Measurements from ENCODE around the gene HHATL. TPM values are rescaled to one million over a fixed set of nuclear protein-coding genes. Genes with fewer than 3 reads are reported as not detected.

The HHATL gene
- total and polyA plus RNA-seq, 5 donors from 2014 or later: not detected

- DNase-seq (no peak), ATAC-seq (ENCODE audit: low read depth in 2 of 2) (no peak)
- H3K9me3 ChIP-seq (ENCODE audit: control insufficient read depth in 2 of 2, low read length in 2 of 2): no peaks in the 10 kb centered on the region
- Mint-ChIP-seq H3K36me3 (no peaks in the 10 kb centered on the region), H3K27me3 (no peaks in the 10 kb centered on the region), H3K27ac (no peak overlapping the region), H3K9me3 (no peaks in the 10 kb centered on the region), H3K4me1 (peaks cover 0 to 3% (median 0%) of the 10 kb centered on the region in 4 donors), H3K4me3 (no peak overlapping the region)
- H3K4me3 ChIP-seq (ENCODE audit: low read depth, low read length): no peak overlapping the region
- no peak overlapping the region for H3K27ac ChIP-seq (ENCODE audit: insufficient read depth, low read length, poor library complexity, severe bottlenecking)
- H3K36me3 ChIP-seq (ENCODE audit: control insufficient read depth, insufficient read depth, low read length): no peaks in the 10 kb centered on the region
- no peaks in the 10 kb centered on the region for H3K4me1 ChIP-seq (ENCODE audit: control insufficient read depth, insufficient read depth, low read length, poor library complexity, severe bottlenecking)
- no peaks in the 10 kb centered on the region for H3K27me3 ChIP-seq (ENCODE audit: control insufficient read depth, insufficient read depth, low read length)
Observed at GRCh38 chr3:42708611-42709151, 6.1 kb upstream of the HHATL start.

- DNase-seq: no peak
- no peak overlapping the region for H3K27ac Mint-ChIP-seq
- no peaks in the 10 kb centered on the region for H3K27me3 ChIP-seq (ENCODE audit: control insufficient read depth, insufficient read depth, low read length)
- H3K4me1 Mint-ChIP-seq: peaks cover 0 to 3% (median 0%) of the 10 kb centered on the region in 4 donors
- H3K4me3 Mint-ChIP-seq: no peak overlapping the region
- no peak overlapping the region for H3K27ac ChIP-seq (ENCODE audit: insufficient read depth, low read length, poor library complexity, severe bottlenecking)
- H3K27me3 Mint-ChIP-seq: peaks cover 4% of the 10 kb centered on the region
- ATAC-seq (ENCODE audit: low read depth in 2 of 2): no peak
- no peaks in the 10 kb centered on the region for H3K9me3 ChIP-seq (ENCODE audit: control insufficient read depth in 2 of 2, low read length in 2 of 2)
- no peaks in the 10 kb centered on the region for H3K9me3 Mint-ChIP-seq
- H3K36me3 ChIP-seq (ENCODE audit: control insufficient read depth, insufficient read depth, low read length): no peaks in the 10 kb centered on the region
- no peaks in the 10 kb centered on the region for H3K4me1 ChIP-seq (ENCODE audit: control insufficient read depth, insufficient read depth, low read length, poor library complexity, severe bottlenecking)
- H3K4me3 ChIP-seq (ENCODE audit: low read depth, low read length): no peak overlapping the region
- no peaks in the 10 kb centered on the region for H3K36me3 Mint-ChIP-seq
Observed at GRCh38 chr3:42707620-42708355, 5.2 kb upstream of the HHATL start.

GRCh38 chr3:42706721-42707619 lies 4.4 kb upstream of the HHATL start:
- H3K4me3 Mint-ChIP-seq: no peak overlapping the region
- H3K27ac Mint-ChIP-seq: no peak overlapping the region
- Histone ChIP-seq H3K4me1 (ENCODE audit: control insufficient read depth, insufficient read depth, low read length, poor library complexity, severe bottlenecking) (no peaks in the 10 kb centered on the region), H3K27me3 (ENCODE audit: control insufficient read depth, insufficient read depth, low read length) (no peaks in the 10 kb centered on the region), H3K4me3 (ENCODE audit: low read depth, low read length) (no peak overlapping the region), H3K9me3 (ENCODE audit: control insufficient read depth in 2 of 2, low read length in 2 of 2) (no peaks in the 10 kb centered on the region), H3K36me3 (ENCODE audit: control insufficient read depth, insufficient read depth, low read length) (no peaks in the 10 kb centered on the region), H3K27ac (ENCODE audit: insufficient read depth, low read length, poor library complexity, severe bottlenecking) (no peak overlapping the region)
- no peak for ATAC-seq (ENCODE audit: low read depth in 2 of 2)
- no peaks in the 10 kb centered on the region for H3K9me3 Mint-ChIP-seq
- no peak for DNase-seq
- no peaks in the 10 kb centered on the region for H3K36me3 Mint-ChIP-seq
- H3K27me3 Mint-ChIP-seq: peaks cover 4% of the 10 kb centered on the region
- H3K4me1 Mint-ChIP-seq: peaks cover 0 to 3% (median 0%) of the 10 kb centered on the region in 4 donors

- Histone ChIP-seq H3K27ac (ENCODE audit: insufficient read depth, low read length, poor library complexity, severe bottlenecking) (no peak overlapping the region), H3K4me1 (ENCODE audit: control insufficient read depth, insufficient read depth, low read length, poor library complexity, severe bottlenecking) (no peaks in the 10 kb centered on the region), H3K27me3 (ENCODE audit: control insufficient read depth, insufficient read depth, low read length) (no peaks in the 10 kb centered on the region), H3K36me3 (ENCODE audit: control insufficient read depth, insufficient read depth, low read length) (no peaks in the 10 kb centered on the region), H3K4me3 (ENCODE audit: low read depth, low read length) (no peak overlapping the region), H3K9me3 (ENCODE audit: control insufficient read depth in 2 of 2, low read length in 2 of 2) (no peaks in the 10 kb centered on the region)
- H3K4me1 Mint-ChIP-seq: peaks cover 0 to 7% (median 0%) of the 10 kb centered on the region in 4 donors
- no peak overlapping the region for H3K4me3 Mint-ChIP-seq
- no peaks in the 10 kb centered on the region for H3K36me3 Mint-ChIP-seq
- peaks cover 0 to under 1% (median 0%) of the 10 kb centered on the region in 7 donors for H3K9me3 Mint-ChIP-seq
- ATAC-seq (ENCODE audit: low read depth in 2 of 2) (no peak), DNase-seq (no peak)
- no peak overlapping the region for H3K27ac Mint-ChIP-seq
- H3K27me3 Mint-ChIP-seq: peaks cover 4% of the 10 kb centered on the region
Observed at GRCh38 chr3:42705962-42706585, 3.5 kb upstream of the HHATL start.

- no peaks in the 10 kb centered on the region for H3K9me3 ChIP-seq (ENCODE audit: control insufficient read depth in 2 of 2, low read length in 2 of 2)
- no peak for ATAC-seq (ENCODE audit: low read depth in 2 of 2)
- H3K36me3 ChIP-seq (ENCODE audit: control insufficient read depth, insufficient read depth, low read length): no peaks in the 10 kb centered on the region
- no peaks in the 10 kb centered on the region for H3K27me3 ChIP-seq (ENCODE audit: control insufficient read depth, insufficient read depth, low read length)
- no peak overlapping the region for H3K27ac ChIP-seq (ENCODE audit: insufficient read depth, low read length, poor library complexity, severe bottlenecking)
- Mint-ChIP-seq H3K27ac (no peak overlapping the region), H3K27me3 (peaks cover 4% of the 10 kb centered on the region), H3K9me3 (peaks cover 0 to 2% (median 0%) of the 10 kb centered on the region in 7 donors), H3K4me3 (no peak overlapping the region), H3K36me3 (no peaks in the 10 kb centered on the region), H3K4me1 (peaks cover 0 to 8% (median 0%) of the 10 kb centered on the region in 4 donors)
- H3K4me3 ChIP-seq (ENCODE audit: low read depth, low read length): no peak overlapping the region
- H3K4me1 ChIP-seq (ENCODE audit: control insufficient read depth, insufficient read depth, low read length, poor library complexity, severe bottlenecking): no peaks in the 10 kb centered on the region
- no peak for DNase-seq
Observed at GRCh38 chr3:42705058-42705767, 2.6 kb upstream of the HHATL start.

GRCh38 chr3:42704136-42704841 lies 1.7 kb upstream of the HHATL start:
- H3K36me3 ChIP-seq (ENCODE audit: control insufficient read depth, insufficient read depth, low read length): no peaks in the 10 kb centered on the region
- H3K27me3 Mint-ChIP-seq: peaks cover 4% of the 10 kb centered on the region
- no peaks in the 10 kb centered on the region for H3K36me3 Mint-ChIP-seq
- H3K9me3 ChIP-seq (ENCODE audit: control insufficient read depth in 2 of 2, low read length in 2 of 2): no peaks in the 10 kb centered on the region
- H3K4me3 ChIP-seq (ENCODE audit: low read depth, low read length): no peak overlapping the region
- H3K4me3 Mint-ChIP-seq: no peak overlapping the region
- H3K27me3 ChIP-seq (ENCODE audit: control insufficient read depth, insufficient read depth, low read length): no peaks in the 10 kb centered on the region
- H3K4me1 Mint-ChIP-seq: peaks cover 0 to 8% (median 0%) of the 10 kb centered on the region in 4 donors
- H3K27ac ChIP-seq (ENCODE audit: insufficient read depth, low read length, poor library complexity, severe bottlenecking): no peak overlapping the region
- peaks cover under 1% of the 10 kb centered on the region for H3K4me1 ChIP-seq (ENCODE audit: control insufficient read depth, insufficient read depth, low read length, poor library complexity, severe bottlenecking)
- peaks cover 0 to 2% (median 0%) of the 10 kb centered on the region in 7 donors for H3K9me3 Mint-ChIP-seq
- no peak for ATAC-seq (ENCODE audit: low read depth in 2 of 2)
- H3K27ac Mint-ChIP-seq: no peak overlapping the region
- DNase-seq: no peak

GRCh38 chr3:42703695-42704025 lies 1.1 kb upstream of the HHATL start:
- Histone ChIP-seq H3K27me3 (ENCODE audit: control insufficient read depth, insufficient read depth, low read length) (no peaks in the 10 kb centered on the region), H3K4me3 (ENCODE audit: low read depth, low read length) (no peak overlapping the region), H3K36me3 (ENCODE audit: control insufficient read depth, insufficient read depth, low read length) (no peaks in the 10 kb centered on the region), H3K4me1 (ENCODE audit: control insufficient read depth, insufficient read depth, low read length, poor library complexity, severe bottlenecking) (peaks cover 7% of the 10 kb centered on the region), H3K27ac (ENCODE audit: insufficient read depth, low read length, poor library complexity, severe bottlenecking) (no peak overlapping the region), H3K9me3 (ENCODE audit: control insufficient read depth in 2 of 2, low read length in 2 of 2) (no peaks in the 10 kb centered on the region)
- H3K27ac Mint-ChIP-seq: no peak overlapping the region
- no peak overlapping the region for H3K4me3 Mint-ChIP-seq
- peaks cover 0 to 12% (median 0%) of the 10 kb centered on the region in 4 donors for H3K4me1 Mint-ChIP-seq
- H3K9me3 Mint-ChIP-seq: peaks cover 0 to 2% (median 0%) of the 10 kb centered on the region in 7 donors
- no peaks in the 10 kb centered on the region for H3K36me3 Mint-ChIP-seq
- ATAC-seq (ENCODE audit: low read depth in 2 of 2): no peak
- DNase-seq: no peak
- peaks cover 4% of the 10 kb centered on the region for H3K27me3 Mint-ChIP-seq
